IPS DF 6.9 (cell line): ENCODE data around the gene SEMA3C.

Experiments
- DNase-seq: peaks from one replicate; pipeline ENCODE4 v3.0.0-alpha.2; 2013; ENCODE audit warnings: low read depth, low spot score
- H3K27ac ChIP-seq: one replicate; pipeline ENCODE4 v1.5.1; 2013; ENCODE audit warnings: low read length, control low read depth
- H3K27me3 ChIP-seq: 2 replicates; pipeline ENCODE4 v1.6.1; 2013; ENCODE audit warnings: mild to moderate bottlenecking, low read length; ENCODE audit not compliant: control insufficient read depth, insufficient read depth
- H3K36me3 ChIP-seq: 2 replicates; pipeline ENCODE4 v1.6.1; 2013; ENCODE audit warnings: low read length; ENCODE audit not compliant: control insufficient read depth, insufficient read depth
- H3K4me1 ChIP-seq: 2 replicates; pipeline ENCODE4 v1.6.1; 2013; ENCODE audit warnings: low read length; ENCODE audit not compliant: control insufficient read depth, insufficient read depth
- H3K4me3 ChIP-seq: 2 replicates; pipeline ENCODE4 v1.5.1; 2013; ENCODE audit warnings: mild to moderate bottlenecking, low read length
- H3K9me3 ChIP-seq: 2 replicates; pipeline ENCODE4 v1.6.1; 2013; ENCODE audit warnings: low read length, inconsistent platforms; ENCODE audit not compliant: control insufficient read depth, insufficient read depth
- whole genome bisulfite sequencing: extraction: QIAGEN DNeasy Blood & Tissue Kit; methylation state at CpG from one replicate; pipeline ENCODE4 v1.1.7; 2013; ENCODE audit warnings: mixed read lengths, missing lambda C conversion rate; ENCODE audit not compliant: insufficient read length, insufficient coverage; 5-methylcytosine and 5-hydroxymethylcytosine counted together

The SEMA3C gene

GRCh38 chr7:80802527-80802926, 116.3 kb downstream of the SEMA3C start:
- DNase-seq: no peak
- Histone ChIP-seq H3K9me3 (no peaks in the 10 kb centered on the region), H3K27me3 (no peaks in the 10 kb centered on the region), H3K4me1 (no peaks in the 10 kb centered on the region), H3K36me3 (no peaks in the 10 kb centered on the region), H3K27ac (no peak overlapping the region), H3K4me3 (no peak overlapping the region)
- WGBS: no CpG with 5 or more reads among the region's 5 CpGs

GRCh38 chr7:80794631-80795573, 123.9 kb downstream of the SEMA3C start:
- DNase-seq: no peak
- Histone ChIP-seq H3K27ac (no peak overlapping the region), H3K27me3 (no peaks in the 10 kb centered on the region), H3K9me3 (no peaks in the 10 kb centered on the region), H3K36me3 (no peaks in the 10 kb centered on the region), H3K4me3 (no peak overlapping the region), H3K4me1 (no peaks in the 10 kb centered on the region)
- no CpG with 5 or more reads among the region's 10 CpGs for WGBS

GRCh38 chr7:80791509-80791929, 127.3 kb downstream of the SEMA3C start:
- no CpG with 5 or more reads among the region's 3 CpGs for WGBS
- no peaks in the 10 kb centered on the region for H3K9me3 ChIP-seq
- no peak overlapping the region for H3K4me3 ChIP-seq
- no peak for DNase-seq
- no peaks in the 10 kb centered on the region for H3K27me3 ChIP-seq
- no peaks in the 10 kb centered on the region for H3K36me3 ChIP-seq
- no peak overlapping the region for H3K27ac ChIP-seq
- no peaks in the 10 kb centered on the region for H3K4me1 ChIP-seq

- Histone ChIP-seq H3K4me1 (no peaks in the 10 kb centered on the region), H3K27me3 (no peaks in the 10 kb centered on the region), H3K4me3 (no peak overlapping the region), H3K9me3 (no peaks in the 10 kb centered on the region), H3K27ac (no peak overlapping the region), H3K36me3 (no peaks in the 10 kb centered on the region)
- no peak for DNase-seq
- WGBS: no CpG with 5 or more reads among the region's 4 CpGs
These were observed 128.0 kb downstream of the SEMA3C start for GRCh38 chr7:80790877-80791276.

GRCh38 chr7:80787721-80788120, 131.1 kb downstream of the SEMA3C start:
- Histone ChIP-seq H3K4me1 (no peaks in the 10 kb centered on the region), H3K36me3 (no peaks in the 10 kb centered on the region), H3K27me3 (no peaks in the 10 kb centered on the region), H3K9me3 (no peaks in the 10 kb centered on the region), H3K4me3 (no peak overlapping the region), H3K27ac (no peak overlapping the region)
- no CpG with 5 or more reads among the region's 1 CpG for WGBS
- DNase-seq: no peak

- no peak for DNase-seq
- H3K27ac ChIP-seq: no peak overlapping the region
- no CpG with 5 or more reads among the region's 3 CpGs for WGBS
- no peak overlapping the region for H3K4me3 ChIP-seq
- no peaks in the 10 kb centered on the region for H3K4me1 ChIP-seq
- H3K36me3 ChIP-seq: no peaks in the 10 kb centered on the region
- no peaks in the 10 kb centered on the region for H3K27me3 ChIP-seq
- H3K9me3 ChIP-seq: no peaks in the 10 kb centered on the region
These were observed 132.8 kb downstream of the SEMA3C start for GRCh38 chr7:80785961-80786536.

- no peaks in the 10 kb centered on the region for H3K4me1 ChIP-seq
- no peaks in the 10 kb centered on the region for H3K36me3 ChIP-seq
- no peak overlapping the region for H3K4me3 ChIP-seq
- DNase-seq: no peak
- no peaks in the 10 kb centered on the region for H3K27me3 ChIP-seq
- H3K9me3 ChIP-seq: no peaks in the 10 kb centered on the region
- no peak overlapping the region for H3K27ac ChIP-seq
These were observed 133.6 kb downstream of the SEMA3C start for GRCh38 chr7:80785276-80785675.

- no peaks in the 10 kb centered on the region for H3K27me3 ChIP-seq
- H3K4me1 ChIP-seq: no peaks in the 10 kb centered on the region
- 100% methylated on average over 1 of the region's 2 CpGs for WGBS
- H3K4me3 ChIP-seq: no peak overlapping the region
- no peak for DNase-seq
- H3K27ac ChIP-seq: no peak overlapping the region
- no peaks in the 10 kb centered on the region for H3K9me3 ChIP-seq
- H3K36me3 ChIP-seq: no peaks in the 10 kb centered on the region
These were observed 135.0 kb downstream of the SEMA3C start for GRCh38 chr7:80783678-80784327.

- no CpG with 5 or more reads among the region's 6 CpGs for WGBS
- Histone ChIP-seq H3K27ac (no peak overlapping the region), H3K36me3 (no peaks in the 10 kb centered on the region), H3K4me1 (no peaks in the 10 kb centered on the region), H3K27me3 (no peaks in the 10 kb centered on the region), H3K9me3 (no peaks in the 10 kb centered on the region), H3K4me3 (no peak overlapping the region)
- no peak for DNase-seq
These were observed 135.6 kb downstream of the SEMA3C start for GRCh38 chr7:80783186-80783677.

- H3K36me3 ChIP-seq: no peaks in the 10 kb centered on the region
- no peaks in the 10 kb centered on the region for H3K9me3 ChIP-seq
- H3K27me3 ChIP-seq: no peaks in the 10 kb centered on the region
- H3K4me1 ChIP-seq: no peaks in the 10 kb centered on the region
- H3K27ac ChIP-seq: no peak overlapping the region
- DNase-seq: no peak
- H3K4me3 ChIP-seq: no peak overlapping the region
These were observed 137.3 kb downstream of the SEMA3C start for GRCh38 chr7:80781561-80781979.
